Dermis blood vessel endothelial cell (primary cell): ENCODE data around the gene SLFN14. TPM values are rescaled to one million over a fixed set of nuclear protein-coding genes. Genes with fewer than 3 reads are reported as not detected.
"Not testable (repeated sequence)": the region's sequence is repeated elsewhere in the genome, so short reads cannot be mapped to it uniquely, and the experiment has no call there.

Experiments used
- DNase-seq: peaks from one replicate; pipeline ENCODE4 v3.0.0; 2010
- total RNA-seq: library from RNA; depleted of rRNA; stranded (reverse); fragments of >200 nt; gene quantifications from 2 replicates; pipeline ENCODE4 v1.2.3, GENCODE V29; 2014

Gene SLFN14
- total RNA-seq, 1 donor from 2014 or later, result not detected

DNA sequence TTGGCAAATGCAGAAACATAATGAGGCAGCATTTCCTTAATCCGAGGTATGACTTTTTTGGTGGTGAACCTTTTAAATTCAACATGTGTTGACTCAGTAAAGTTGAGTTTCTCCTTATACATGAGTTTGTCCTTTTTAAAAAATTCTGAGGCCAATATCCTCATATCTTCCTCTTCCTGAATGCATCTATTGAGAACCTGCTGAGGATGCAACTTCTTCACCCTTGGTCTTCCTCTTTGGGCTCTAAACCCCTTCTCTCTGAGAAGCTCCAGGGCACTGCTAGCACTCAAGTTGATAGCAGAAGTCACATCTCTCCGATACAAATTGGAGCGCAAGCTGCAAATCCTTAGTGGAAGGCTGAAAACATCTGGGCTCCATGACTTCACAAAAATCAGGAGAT lies 3.3 kb downstream of the SLFN14 start:
- no peak for DNase-seq

DNA sequence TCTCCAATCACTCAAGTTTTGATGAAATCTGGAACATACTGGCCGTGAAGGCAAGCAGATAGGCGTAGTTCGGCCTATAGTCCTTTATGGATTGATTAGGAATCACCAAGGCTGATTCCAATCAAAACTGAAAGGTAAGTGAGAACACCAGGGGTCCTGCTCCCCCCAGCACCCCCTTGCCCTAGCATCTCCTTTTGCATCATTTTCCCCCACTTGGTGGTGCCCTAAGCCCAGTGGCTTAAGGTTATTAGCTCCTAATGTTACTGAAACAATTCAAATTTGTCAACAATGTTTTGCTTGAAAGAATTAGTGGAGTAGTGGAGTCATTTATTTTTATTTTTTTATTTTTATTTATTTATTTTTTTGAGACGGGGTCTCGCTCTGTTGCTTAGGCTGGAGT lies 4.9 kb downstream of the SLFN14 start:
- DNase-seq, result peak; percentile 36

DNA sequence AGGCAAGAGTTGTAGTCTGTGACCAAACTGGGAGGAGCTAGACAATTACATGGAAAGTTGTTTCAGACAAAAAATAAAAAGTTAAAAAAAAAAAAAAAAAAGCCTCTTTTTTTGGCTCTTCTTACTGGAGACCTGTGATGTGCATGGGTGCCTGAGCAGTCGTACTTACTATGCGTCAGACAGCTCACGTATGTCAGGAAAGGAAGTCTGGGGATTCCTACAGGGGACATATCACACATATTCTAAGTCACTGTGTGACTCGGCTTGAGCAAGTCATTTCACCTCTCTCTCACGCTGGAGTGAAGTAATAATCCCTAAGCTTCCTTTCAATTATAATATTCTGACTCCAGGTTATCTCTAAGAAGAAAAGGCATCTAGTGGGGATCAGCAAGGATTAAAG lies 6.0 kb downstream of the SLFN14 start:
- DNase-seq, result no peak

DNA sequence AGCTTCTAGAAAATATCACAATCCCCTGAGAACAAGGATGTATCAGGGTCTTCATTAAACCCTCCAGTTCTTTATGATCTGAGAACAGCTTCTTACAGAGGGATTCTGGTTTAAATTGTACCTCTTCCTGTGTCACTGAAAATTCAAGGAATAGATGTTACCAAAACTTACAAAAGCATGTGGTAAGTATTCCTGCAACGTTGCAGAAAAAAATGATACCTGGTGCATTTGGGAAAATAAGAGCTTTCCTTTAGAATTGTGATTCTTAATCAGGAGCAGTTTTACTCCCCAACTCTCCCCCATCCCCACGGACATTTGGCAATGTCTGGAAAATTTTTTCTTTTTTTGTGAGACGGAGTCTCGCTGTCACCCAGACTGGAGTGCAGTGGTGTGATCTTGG lies 7.3 kb downstream of the SLFN14 start:
- no peak for DNase-seq

DNA sequence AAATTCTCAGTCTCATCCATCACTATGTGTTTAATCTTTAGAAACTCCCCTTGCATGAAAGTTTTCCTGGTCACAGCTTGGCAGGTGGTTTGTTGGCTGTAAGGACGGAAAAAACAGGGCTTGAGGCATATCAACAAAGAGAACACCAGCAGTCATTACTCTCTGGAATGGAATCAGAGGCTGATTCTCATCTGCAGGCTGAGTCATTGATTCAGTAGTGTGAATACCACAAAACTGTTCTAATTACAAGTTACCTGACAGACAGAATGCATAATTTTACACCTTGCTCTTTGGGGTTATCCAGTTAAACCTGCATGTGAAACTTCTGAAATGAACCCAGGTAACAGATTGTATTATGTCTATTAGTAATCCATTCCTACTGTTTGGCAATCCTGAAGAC lies 11.6 kb downstream of the SLFN14 start:
- no peak for DNase-seq

DNA sequence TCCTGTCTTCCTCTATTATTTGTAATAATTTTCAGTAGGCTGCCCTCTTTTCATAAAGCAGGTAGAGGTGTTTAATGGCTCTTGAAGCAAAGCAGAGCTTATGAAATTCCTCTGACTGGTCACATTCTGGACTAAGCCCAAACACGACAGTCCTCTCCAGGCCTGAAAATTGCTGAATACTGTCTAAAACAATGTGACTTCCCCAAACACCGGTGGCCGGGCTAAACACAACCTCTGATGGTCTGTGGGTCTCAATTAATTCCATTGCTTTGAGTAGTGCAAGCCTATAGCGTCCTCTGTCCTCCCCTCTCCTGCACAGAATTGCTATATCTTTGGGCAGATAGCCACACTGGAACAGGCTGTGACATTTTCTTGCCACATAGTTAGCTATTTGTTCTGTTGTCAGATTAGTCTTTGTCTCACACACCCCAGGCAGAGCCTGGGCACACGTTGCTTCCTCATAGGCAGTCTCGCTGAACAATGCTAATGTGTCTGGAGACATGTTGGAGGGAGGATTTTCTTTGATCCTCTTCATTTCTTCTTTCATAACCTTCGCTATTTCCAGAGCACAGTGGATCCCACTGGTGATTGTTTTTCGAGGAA lies 12.3 kb downstream of the SLFN14 start:
- no peak for DNase-seq

DNA sequence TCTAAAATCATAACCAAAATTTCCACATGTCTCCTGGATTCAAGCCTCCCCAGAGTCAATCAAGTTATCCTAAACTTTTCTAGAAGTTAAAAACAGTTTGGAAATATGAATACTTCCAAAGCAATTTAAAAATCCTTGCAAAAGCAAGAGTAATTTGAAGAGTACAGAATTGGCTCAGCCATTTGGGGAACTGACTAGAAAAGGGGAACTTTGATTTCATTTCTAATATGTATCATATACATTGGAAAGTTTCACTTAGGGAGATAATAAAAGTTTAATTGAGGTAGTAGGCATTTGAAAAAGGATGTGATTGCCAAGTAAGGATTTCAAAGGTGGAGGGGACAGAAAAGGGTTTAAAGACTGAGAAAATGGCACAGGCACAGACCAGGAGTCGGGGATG lies 14.1 kb downstream of the SLFN14 start:
- no peak for DNase-seq

DNA sequence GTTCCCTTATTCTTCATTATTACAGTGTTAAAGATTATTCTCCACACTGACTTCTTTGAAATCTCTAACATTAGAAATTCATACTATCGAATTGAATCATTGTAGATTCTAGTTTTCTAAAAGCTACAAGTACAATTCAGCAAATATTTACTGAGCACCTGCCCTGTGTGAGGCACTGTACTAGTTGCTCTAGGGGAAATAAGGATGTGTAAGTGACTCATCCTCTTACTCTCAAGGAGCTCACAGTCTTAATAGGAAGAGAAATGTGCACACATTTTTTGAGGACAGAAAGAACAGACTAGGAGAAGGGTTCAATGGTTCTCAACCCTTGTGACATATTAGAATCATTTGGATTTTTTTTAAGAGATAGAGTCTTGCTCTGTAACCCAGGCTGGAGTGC lies 15.5 kb downstream of the SLFN14 start:
- no peak for DNase-seq

DNA sequence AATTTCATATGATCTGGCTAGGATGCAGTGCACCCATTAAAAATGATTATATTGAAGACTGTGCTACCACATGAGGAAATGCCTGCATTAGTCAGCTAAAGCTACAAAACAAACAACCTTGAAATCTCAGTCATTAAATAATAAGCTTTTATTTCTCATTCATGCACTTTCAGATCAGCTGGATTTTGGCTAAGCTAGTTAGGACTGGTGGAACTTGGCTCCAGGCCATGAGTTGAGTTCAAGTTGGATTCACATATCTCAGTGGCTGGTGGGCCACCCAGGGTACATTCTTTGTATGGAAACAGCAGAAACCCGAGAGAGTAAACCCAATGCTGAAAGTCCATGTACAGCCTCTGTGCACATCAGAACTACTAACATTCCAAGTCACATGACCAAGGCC lies 16.8 kb downstream of the SLFN14 start:
- peak; percentile 65 for DNase-seq

DNA sequence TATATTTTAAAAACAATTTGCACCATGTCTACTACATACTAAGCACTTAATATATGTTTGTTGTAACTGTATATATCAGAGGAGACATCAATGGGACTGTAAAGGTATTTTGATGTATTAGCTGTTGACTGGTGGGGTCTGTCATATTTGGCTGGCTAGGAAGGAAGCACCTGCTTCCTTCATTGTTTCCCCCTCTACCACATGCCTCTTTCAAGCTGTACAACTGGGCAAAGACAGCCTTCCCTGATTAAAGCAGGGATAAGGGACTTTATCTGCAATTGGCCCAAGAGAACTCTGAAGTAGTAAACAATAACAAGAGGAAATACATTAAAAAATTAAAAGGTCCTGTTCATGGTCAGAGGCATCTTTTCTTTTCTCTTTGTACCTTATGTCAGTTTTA lies 17.6 kb downstream of the SLFN14 start:
- peak; percentile 87 for DNase-seq

DNA sequence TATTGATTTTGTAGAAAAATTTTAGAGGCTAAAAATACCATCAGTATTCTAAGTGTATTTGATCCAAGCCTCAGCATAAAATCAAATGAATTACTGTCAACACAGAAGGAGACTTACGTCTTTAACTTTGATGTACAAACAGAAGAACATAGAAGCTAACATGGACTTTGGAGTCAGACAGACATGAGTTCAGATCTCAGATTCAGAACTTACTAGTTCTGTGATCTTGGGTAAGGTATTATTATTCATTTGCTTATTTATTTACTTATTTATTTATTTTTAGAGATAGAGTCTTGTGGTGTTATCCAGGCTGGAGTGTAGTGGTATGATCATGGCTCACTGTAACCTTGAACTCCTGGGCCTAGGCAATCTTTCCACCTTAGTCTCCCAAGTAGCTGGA lies 19.2 kb downstream of the SLFN14 start:
- peak; percentile 28 for DNase-seq

DNA sequence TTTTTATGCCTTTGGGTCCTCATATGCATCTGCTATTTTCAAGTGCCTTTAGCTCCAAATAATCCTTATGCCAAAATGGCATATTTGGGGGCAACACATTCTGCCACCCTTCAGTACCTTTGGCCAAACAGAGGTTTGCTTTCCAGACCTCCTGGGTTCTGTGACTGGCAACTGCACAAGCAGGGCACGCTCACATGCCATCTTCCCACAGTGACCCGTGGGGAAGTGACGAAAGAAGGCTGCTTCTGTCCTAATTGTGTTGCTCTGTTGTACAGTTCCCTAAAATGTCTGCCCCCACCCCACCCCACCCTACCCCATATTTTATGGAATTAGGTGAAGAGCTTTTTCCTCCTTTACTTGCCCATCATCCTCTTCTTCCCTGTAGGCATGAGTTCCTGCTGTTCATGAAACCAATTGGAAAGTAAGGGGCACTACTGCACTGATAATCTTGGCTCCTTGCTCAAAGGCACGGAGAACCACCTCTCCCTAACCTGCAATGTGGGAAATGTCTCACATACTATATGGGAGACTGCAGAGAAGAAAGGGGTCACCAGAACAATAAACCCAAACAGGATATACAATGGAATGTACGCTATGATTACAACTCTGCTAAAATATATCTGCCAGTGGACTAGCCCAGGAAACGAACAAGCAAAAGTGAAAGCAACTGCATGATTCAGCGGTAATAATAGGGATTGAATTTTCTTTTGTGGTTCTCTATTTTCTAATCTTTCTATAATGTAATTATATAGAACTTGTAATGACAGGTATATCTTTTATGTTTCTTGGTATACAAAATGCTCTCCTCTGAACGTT lies 19.8 kb downstream of the SLFN14 start:
- peak; percentile 87 for DNase-seq

DNA sequence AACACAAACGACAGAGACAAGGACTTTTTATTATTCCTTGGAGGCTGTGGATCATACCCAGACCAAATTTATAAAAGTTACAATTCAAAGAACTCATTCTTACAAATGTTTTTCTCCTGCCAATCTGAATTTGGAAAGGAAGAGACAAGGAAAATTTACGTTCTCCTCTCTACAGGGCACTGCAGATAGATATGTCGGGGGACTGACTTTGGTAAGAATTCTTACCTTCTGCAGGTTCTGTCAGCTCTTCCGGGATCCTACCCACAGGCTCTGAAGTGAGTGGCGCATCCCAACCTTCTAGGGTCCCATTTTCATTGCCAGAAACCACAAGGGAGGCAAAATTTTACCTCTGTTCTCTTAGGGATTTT lies 21.0 kb downstream of the SLFN14 start:
- DNase-seq, result no peak

DNA sequence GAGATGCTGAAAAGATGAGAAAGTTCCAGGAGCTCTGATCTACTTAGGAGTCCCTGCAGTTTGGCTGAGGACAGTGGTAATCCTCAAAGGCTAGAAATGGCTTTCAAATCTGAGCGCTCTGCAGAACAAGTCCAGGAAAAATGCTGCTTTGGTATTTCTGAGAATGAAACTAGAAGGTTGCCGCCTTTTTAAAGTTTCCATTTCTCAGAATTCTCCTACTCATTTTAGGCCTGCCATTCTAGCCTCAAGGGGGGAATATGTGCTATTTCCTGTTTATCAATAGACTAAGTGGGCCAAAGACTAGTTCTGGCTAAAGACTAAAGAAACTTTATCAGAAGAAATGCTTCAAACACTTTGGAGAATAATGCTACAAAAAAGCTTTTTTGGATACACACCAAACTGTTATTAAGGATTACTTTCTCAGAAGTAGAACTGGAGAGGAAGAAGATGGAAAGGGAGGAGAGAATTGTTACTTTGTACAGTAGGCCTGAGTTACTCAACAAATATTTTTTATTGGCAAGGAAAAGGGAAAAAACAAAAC lies 22.9 kb downstream of the SLFN14 start, which contains the start of gene SLFN12L:
Gene SLFN12L, minus strand, starts transcription at position 78 of the 541 bp plus-strand sequence. CDS start 15,314 bp downstream, outside the sequence.
- no peak for DNase-seq

DNA sequence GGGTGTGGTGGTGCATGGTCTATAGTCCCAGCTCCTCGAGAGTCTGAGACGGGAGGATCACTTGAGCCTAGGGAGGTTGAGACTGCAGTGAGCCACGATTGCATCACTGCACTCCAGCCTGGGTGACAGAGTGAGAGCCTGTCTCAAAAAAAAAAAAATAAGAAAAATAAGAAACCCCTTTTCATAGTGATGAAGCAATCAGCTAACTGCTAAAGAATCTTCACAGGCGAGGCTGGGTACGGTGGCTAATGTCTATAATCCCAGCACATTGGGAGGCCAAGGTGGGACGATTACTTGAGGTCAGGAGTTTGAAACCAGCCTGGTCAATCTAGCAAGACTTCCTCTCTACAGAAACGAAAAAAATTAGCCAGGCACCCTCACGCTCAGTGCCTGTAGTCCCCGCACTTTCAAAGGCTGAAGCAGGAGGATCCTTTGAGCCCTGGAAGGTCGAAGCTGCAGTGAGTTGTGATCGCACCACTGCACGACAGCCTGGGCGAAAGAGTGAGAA lies 23.9 kb downstream of the SLFN14 start:
- no peak for DNase-seq

DNA sequence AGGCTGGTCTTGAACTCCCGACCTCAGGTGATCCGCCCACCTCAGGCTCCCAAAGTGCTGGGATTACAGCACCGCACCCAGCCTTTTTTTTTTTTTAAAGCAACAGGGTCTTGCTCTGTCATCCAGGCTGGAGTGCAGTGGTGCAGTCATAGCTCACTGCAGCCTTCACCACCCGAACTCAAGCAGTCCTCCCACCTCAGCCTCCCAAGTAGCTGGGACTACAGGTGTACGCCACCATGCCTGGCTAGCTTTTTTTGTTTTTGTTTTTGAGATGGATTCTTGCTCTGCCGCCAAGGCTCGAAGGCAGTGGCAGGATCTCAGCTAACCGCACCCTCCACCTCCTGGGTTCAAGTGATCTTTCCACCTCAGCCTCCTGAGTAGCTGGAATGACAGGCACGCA lies 25.2 kb downstream of the SLFN14 start:
- DNase-seq, result not testable (repeated sequence)

DNA sequence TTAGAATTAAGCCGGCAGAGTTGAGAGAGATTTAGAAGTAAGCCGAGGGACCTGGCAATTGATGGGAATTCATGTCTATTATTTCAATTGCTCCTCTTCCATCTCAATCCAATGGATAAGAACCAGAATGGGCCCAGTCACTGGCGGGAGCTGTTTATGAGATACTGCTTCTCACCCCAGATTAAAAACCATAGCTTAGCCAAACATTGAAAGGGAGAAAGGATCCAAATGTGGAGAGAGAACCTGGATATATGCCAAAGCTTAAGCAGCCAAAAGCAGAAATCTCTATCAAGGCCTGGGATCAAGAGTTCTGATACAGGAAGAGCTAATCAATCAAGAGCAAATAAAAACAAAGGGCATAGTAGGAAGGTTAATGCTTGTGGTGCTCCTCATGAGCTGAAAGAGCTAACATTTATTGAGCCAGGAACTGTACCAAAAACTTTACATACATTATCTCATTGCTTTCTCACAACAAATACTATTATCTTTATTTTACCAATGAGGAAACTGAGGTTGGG lies 26.0 kb downstream of the SLFN14 start:
- DNase-seq, result no peak

DNA sequence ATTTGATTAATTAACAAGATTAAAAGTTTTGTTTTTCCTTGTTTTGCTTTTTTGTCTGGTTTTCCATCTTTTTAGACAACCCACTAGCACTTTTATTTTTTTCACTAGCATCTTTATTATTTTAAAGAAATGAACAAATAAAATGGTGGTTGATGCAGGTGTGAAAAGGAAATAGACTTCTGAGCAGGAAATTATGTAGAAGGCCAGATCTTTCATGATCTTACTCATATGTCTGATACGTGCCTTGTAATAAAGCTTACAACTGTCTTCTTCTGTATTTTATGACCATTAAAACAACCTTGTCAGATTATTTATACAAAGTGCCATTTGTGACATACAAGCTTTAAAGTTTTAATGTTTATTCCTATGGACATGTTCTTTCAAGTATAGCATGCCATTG lies 29.5 kb downstream of the SLFN14 start:
- no peak for DNase-seq

DNA sequence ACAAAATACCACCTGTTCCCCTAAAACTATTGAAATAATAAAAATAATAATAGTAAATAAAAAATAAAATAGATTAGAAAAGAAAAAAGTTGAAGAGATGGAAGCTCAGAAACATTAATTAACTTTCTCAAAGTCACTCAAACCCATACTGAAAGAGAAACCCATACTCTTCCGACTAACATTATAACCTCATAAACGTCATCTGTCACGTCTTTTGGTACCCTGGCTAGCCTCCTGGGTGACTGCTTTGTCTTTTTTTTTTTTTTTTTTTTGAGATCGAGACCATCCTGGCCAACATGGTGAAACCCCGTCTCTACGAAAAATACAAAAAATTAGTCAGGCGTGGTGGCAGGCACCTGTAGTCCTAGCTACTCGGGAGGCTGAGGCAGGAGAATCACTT lies 30.8 kb downstream of the SLFN14 start:
- DNase-seq, result no peak

DNA sequence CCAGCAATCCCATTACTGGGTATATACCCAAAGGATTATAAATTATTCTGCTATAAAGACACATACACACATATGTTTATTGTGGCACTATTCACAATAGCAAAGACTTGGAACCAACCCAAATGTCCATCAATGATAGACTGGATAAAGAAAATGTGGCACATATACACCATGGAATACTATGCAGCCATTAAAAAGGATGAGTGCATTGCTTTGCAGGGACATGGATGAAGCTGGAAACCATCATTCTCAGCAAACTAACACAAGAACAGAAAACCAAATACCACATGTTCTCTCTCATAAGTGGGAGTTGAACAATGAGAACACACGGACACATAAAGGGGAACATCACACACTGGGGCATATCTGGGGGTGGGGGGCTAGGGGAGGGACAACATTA lies 31.3 kb downstream of the SLFN14 start:
- DNase-seq, result not testable (repeated sequence)

DNA sequence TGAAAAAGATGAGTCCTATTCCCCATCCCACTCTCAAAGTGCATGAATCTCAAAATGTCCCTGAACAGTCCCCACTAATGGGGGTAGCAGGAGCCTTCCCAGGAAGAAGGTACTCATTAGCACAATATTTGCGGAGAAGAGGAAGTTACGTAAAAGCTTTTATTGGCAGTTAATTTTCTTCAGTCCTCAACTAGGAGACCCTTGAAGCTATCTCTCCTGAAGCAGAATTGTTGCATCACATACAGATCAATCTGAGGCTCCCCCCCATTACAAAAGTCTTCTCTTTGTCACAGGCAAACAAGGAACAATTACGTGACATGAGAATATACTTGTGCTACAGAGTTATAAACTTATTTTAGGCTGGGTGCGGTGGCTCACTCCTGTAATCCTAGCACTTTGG lies 37.3 kb downstream of the SLFN14 start:
- no peak for DNase-seq

DNA sequence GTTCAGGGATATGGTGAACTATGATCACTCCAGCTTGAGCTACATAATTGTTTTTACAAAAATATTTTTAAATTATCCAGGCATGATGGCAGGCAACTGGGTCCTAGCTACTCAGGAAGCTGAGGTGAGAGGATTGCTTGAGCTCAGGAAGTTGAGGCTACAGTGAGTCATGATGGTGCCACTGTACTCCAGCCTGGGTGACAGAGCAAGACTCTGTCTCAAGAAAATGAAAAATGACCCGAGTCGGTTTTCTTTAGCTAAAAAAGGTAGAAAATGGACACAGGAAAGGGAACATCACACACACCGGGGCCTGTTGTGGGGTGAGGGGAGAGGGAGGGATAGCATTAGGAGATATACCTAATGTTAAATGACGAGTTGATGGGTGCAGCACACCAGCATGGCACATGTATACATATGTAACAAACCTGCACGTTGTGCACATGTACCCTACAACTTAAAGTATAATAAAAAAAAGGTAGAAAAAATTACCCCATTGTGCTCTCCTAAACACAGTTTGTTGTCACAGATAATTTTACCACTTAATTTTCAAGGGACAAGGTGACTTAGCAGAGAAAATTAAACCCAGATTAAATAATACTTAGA lies 38.9 kb downstream of the SLFN14 start:
- peak; percentile 27 for DNase-seq

DNA sequence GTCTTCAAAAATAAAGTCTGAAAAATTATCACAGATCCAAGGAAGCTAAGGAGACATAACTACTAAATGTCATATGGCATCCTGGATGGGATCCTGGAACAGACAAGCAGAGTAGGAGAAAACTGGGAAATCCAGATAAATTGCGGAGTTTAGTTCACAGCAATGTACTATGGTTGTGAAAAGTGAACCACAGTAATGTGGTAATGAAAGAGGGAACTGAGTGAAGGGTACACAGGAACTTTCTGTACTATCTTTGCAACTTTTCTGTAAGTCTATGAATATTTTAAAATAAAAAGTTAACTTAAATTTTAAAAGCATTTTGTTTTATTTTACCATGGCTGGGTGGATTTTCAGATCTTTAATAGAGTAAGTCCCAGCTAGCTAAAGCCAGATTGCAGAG lies 39.5 kb downstream of the SLFN14 start:
- no peak for DNase-seq
